Limb (tissue), 2 donors: ENCODE data around the gene GAMT.

Experiments used
- DNase-seq, 2 donors: peaks; one replicate each; pipeline ENCODE4 v3.0.0-alpha.2; 2016; ENCODE audit errors: extremely low spot score in 2 of 2

Gene GAMT

GRCh38 chr19:1366899-1367870 is 34.2 kb downstream of the GAMT start:
- no peak for DNase-seq

DNA sequence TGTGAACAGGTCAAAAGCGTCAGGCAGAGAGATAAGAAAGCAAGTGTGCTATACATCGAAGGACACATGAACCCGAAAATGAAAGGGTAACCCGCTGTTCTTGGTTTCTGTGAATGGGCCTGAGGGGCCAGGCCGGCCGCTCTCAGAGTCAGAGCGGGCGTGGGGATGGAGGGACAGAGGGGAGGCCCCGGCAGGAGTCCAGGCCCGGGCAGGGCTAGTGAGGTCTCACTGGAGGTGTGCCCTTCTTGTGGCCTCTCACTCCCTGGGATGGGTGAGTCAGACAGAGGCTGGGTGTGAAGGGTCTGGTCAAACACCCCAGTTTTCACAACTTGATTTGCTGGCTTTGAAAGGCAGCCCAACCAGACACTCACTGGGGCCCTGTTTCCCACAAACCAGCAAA is 35.0 kb downstream of the GAMT start:
- no peak for DNase-seq

- DNase-seq = no peak
Measured at GRCh38 chr19:1365319-1366269, 35.7 kb downstream of the GAMT start.

DNA sequence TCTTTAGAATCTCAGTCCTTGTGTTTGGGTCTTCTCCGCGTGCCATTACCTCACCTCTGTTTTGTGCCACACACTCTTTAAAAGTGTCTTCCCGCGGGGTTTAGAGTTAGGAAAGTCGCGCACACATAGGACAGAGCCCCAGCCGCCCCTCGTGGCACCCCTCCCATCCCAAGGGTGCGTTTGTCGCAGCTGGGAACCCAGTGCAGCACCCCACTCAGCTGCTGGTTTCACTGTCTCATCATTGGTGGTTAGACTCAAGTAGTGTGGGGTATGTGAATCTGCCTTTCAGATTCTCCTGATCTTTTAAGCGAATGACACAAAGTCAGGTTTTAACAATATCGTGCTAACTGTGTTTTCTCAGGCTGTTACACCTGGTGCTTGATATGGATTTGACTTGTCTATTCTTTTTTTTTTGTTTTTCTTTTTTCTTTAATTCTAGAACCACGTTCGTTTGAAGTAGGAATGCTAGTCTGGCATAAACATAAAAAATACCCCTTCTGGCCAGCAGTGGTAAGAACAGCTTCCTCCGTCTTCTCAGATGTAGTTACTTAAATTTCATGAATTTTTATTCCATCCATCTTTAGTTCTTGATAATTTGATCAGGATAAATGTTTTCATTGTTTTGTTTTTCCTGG is 37.2 kb downstream of the GAMT start:
- no peak for DNase-seq

- DNase-seq = no peak
Measured at GRCh38 chr19:1363599-1363998, 37.7 kb downstream of the GAMT start.

DNA sequence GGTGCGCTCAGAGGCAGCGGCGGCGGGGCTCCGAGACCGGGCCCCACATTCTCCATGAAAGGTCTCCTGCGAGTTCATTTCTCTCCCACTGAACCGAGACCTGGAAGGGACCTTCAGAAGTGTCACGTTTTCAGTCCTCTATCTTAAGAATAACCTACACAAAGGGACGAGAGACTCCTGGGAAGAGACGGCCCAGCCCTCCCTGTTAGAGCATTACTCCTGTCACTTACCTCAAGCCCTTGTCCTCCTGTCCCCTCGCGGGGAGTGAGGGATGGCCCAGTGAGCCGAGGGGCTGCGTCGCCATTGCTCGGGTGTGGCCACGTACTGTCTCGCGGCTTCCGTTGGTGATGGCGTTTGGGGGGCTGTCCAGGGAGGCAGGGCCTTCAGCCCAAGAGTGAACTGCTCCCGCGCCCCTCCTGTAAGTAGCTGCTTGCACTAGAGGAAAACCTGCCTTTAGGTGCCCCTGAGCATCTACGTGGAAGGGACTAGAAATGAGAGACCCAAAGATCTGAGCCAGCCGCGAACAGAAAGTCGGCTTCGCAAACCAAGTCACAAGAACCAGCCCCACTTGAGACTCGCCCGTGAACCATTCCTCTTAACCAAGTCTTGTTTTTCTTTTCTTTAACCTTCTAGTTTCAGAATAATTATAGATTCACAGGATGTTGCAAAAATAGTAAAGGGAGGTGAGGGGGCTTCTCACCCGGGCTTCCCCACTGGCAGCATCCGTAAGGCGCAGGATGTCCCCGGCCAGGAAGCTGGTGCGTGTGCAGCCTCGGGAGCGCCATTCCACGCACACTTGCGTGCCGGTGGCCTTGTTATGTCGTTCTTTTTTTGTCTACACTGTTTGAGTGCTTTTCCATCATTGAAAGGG is 38.7 kb downstream of the GAMT start:
- no peak for DNase-seq

GRCh38 chr19:1361601-1362386 is 39.5 kb downstream of the GAMT start:
- DNase-seq = peak in 1 of 2 donors; percentile 8

GRCh38 chr19:1360818-1361461 is 40.4 kb downstream of the GAMT start:
- peak; percentile 74 to 83 for DNase-seq

DNA sequence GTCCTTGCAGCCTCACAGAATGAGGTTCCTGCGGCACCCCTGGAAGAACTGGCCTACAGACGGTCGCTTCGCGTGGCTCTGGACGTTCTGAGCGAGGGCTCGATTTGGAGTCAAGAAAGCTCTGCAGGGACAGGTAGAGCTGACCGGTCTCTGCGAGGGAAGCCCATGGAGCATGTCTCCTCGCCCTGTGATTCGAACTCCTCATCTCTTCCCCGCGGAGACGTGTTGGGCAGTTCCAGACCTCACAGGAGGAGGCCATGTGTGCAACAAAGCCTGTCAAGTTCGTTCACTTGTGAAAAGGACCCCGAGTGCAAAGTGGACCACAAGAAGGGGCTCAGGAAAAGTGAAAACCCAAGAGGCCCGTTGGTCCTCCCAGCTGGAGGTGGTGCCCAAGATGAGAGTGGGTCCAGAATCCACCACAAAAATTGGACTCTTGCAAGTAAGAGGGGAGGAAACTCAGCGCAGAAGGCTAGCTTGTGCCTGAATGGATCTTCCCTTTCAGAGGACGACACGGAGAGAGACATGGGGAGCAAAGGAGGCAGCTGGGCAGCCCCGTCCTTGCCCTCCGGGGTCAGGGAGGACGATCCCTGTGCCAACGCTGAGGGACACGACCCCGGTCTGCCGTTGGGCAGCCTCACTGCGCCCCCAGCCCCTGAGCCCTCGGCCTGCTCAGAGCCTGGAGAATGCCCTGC is 41.1 kb downstream of the GAMT start:
- DNase-seq = no peak

- no peak for DNase-seq
Measured at GRCh38 chr19:1357531-1358109, 43.7 kb downstream of the GAMT start.

GRCh38 chr19:1356508-1356865 is 44.9 kb downstream of the GAMT start:
- DNase-seq = peak in 1 of 2 donors; percentile 15

GRCh38 chr19:1355568-1356507 is 45.5 kb downstream of the GAMT start:
- peak; percentile 55 to 68 for DNase-seq

DNA sequence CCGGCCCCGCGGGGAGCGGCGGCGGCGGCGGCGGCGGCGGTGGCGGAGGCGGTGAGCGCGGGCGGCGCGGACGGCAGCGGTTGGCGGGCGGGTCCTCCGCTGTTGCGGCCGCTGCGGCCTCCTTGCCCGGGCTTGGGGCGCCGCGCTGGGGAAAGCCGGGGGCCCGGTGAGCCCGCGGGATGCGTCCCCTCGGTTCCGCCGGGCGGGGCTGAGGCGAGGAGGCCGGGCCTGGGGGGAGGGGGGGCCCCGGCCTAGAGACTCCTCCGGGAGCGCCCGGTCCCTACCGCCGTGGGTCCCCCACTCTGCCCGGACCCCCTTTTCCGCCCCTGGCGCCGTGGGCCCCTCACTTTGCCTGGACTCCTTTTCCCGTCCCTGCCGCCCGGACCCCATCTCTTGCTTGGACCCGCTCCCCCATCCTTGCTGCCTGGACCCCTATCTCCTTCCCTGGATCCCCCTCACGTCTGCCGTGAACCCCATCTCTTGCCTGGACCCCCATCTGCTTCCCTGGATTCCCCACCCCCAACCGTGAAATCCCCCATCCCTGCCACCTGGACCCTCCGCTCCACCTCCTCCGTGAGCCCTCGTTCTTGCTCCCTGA is 46.3 kb downstream of the GAMT start:
- DNase-seq = no peak

DNA sequence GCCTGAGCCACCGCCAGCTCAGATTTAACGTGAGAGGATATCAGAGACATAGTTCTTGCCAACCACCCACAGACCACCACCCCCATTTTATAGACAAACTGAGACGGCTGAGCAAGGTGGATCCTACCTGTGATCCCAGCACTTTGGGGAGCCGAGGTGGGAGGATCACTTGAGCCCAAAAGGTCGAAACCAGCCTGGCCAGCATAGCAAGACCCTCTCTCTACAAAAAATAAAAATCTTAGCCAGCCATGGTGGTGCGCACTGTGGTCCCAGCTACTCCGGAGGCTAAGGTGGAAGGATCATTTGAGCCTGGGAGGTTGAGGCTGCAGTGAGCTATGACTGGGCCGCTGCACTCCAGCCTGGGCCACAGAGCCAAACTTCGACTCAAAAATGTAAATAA is 48.2 kb downstream of the GAMT start:
- no peak for DNase-seq

DNA sequence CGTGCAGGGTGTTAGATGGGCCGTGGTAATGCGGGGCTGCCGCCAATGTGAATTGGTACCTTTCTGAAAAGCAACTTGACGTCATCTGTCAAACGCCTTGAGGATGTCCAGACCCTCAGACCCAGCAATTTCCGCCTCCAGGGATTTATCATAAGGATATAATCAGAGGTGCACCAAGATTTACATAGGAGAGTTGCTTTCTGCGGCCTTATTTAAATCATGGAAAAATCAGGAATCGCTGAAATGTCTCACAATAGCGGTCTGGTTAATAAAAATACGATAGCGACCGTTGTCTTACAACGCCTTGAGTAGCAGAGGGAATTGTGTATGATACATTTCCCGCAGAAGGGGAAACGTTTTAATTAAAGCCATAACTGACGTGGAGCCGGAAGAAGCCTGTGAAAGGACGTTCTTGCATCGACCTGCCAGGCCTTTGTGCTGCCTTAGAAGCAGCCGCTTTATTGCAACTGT is 49.9 kb downstream of the GAMT start:
- DNase-seq = peak in 1 of 2 donors; percentile 20

- DNase-seq = no peak
Measured at GRCh38 chr19:1350867-1351266, 50.5 kb downstream of the GAMT start.

- DNase-seq = no peak
Measured at GRCh38 chr19:1349211-1349610, 52.1 kb downstream of the GAMT start.
